Measurements from ENCODE around the gene AIFM2. TPM values are rescaled to one million over a fixed set of nuclear protein-coding genes. Genes with fewer than 3 reads are reported as not detected.
"Not testable (repeated sequence)": the region's sequence is repeated elsewhere in the genome, so short reads cannot be mapped to it uniquely, and the experiment has no call there.

The AIFM2 gene
- total RNA-seq, 1 donor from 2014 or later: 14.7 TPM

DNA sequence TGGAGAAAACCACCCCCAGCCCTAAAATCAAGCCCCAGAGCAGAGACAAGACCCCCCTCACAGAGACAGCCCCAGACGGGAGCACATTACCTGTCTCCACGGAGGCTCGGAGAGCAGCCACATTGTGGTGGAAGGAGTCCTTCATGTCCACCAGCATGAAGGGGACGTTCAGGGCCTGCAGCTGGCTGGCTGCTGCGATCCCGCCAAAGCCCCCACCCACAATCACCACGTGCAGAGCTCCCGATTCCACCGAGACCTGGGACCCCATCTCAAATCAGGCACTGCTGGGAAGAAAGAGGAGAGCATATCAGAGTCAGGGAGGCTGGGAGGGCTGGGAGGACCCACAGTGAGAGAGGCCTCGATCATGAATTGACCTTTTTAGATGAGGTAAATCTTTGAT, 8.8 kb downstream of the AIFM2 start:
- DNase-seq (ENCODE audit: low read depth) (no peak), FAIRE-seq (no peak)
- Histone ChIP-seq H3K36me3 (ENCODE audit: control insufficient read depth, insufficient read depth, low read length) (peaks cover 1% of the 10 kb centered on the region), H3K27me3 (ENCODE audit: control insufficient read depth, insufficient read depth, low read length) (no peaks in the 10 kb centered on the region), H3K4me3 (ENCODE audit: low read depth, low read length) (no peak overlapping the region)
- TF ChIP-seq, protein P1, sequence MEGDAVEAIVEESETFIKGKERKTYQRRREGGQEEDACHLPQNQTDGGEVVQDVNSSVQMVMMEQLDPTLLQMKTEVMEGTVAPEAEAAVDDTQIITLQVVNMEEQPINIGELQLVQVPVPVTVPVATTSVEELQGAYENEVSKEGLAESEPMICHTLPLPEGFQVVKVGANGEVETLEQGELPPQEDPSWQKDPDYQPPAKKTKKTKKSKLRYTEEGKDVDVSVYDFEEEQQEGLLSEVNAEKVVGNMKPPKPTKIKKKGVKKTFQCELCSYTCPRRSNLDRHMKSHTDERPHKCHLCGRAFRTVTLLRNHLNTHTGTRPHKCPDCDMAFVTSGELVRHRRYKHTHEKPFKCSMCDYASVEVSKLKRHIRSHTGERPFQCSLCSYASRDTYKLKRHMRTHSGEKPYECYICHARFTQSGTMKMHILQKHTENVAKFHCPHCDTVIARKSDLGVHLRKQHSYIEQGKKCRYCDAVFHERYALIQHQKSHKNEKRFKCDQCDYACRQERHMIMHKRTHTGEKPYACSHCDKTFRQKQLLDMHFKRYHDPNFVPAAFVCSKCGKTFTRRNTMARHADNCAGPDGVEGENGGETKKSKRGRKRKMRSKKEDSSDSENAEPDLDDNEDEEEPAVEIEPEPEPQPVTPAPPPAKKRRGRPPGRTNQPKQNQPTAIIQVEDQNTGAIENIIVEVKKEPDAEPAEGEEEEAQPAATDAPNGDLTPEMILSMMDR (IDR thresholded peaks at IDR 0.05; ENCODE audit: insufficient read depth, low read length, severe bottlenecking): no peak

DNA sequence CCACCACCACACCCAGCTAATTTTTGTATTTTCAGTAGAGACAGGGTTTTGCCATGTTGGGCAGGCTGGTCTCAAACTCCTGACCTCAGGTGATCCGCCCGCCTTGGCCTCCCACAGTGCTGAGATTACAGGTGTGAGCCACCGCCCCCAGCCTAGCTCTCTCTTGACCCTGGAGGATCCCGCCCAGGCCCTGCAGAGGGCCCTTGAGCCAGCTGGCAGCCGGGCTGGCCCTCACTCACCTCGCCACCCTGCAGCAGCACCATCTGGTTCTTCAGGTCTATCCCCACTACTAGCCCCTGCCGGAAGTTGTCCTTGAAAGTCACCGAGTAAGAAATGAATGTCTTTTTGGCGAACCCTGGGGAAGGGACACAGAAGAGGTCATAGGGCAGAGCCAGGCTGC, 9.5 kb downstream of the AIFM2 start:
- not testable (repeated sequence) for FAIRE-seq; DNase-seq (ENCODE audit: low read depth)

DNA sequence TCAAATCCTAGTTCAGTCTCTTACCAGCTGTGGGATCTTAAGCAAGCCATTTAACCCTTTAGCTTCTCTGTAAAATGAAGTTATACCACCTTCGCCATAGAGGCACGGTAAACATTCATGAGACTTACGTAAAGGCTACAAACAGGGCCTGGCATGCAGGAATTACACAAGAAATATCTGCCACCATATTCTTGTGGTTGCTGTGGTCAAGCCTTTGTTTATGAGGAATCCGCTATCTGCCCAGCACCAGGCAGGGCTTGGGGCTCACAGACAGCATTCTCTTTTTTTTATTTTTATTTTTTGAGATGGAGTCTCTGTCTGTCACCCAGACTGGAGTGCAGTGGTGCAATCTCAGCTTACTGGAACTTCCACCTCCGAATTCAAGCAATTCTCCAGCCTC, 9.9 kb downstream of the AIFM2 start:
- TF ChIP-seq, protein P1 (IDR thresholded peaks at IDR 0.05; ENCODE audit: insufficient read depth, low read length, severe bottlenecking): no peak
- Histone ChIP-seq H3K4me3 (ENCODE audit: low read depth, low read length) (no peak overlapping the region), H3K36me3 (ENCODE audit: control insufficient read depth, insufficient read depth, low read length) (peaks cover 2% of the 10 kb centered on the region), H3K27me3 (ENCODE audit: control insufficient read depth, insufficient read depth, low read length) (no peaks in the 10 kb centered on the region)
- FAIRE-seq (no peak), DNase-seq (ENCODE audit: low read depth) (no peak)

More for the DNA sequence above, 9.5 kb downstream of the AIFM2 start:
- H3K27me3 ChIP-seq (ENCODE audit: control insufficient read depth, insufficient read depth, low read length); H3K36me3 ChIP-seq (ENCODE audit: control insufficient read depth, insufficient read depth, low read length); H3K4me3 ChIP-seq (ENCODE audit: low read depth, low read length): not testable (repeated sequence)

DNA sequence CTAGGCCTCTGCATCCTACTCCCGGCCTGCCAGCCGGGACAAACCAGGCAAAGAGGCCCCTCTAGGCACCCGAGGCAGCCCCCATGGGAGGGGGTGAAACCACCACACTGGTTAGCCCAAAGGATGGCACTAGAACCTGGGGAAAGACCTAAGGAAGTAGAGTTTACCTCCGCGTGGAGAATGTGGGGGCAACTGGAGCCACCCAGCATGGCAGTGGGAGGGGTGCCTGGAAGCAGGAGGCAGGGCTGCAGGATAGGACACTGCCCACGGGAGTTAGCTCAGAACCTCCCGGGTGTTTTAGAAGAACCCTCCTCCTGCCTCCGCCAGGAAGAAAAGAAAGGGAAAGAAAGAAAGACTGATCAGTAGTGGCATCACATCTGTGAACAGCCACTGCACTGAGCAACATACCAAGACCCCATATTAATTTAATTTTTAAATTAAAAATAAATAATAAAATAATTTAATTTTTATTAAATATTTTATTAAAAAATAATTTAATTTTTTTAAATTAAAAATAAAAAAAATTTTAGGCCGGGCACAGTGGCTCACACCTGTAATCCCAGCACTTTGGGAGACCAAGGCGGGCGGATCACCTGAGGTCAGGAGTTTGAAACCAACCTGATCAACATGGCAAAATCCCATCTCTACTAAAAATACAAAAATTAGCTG, 11.2 kb downstream of the AIFM2 start:
- peaks cover 2% of the 10 kb centered on the region for H3K36me3 ChIP-seq (ENCODE audit: control insufficient read depth, insufficient read depth, low read length)
- no peak overlapping the region for H3K4me3 ChIP-seq (ENCODE audit: low read depth, low read length)
- DNase-seq (ENCODE audit: low read depth) (no peak), FAIRE-seq (no peak)
- H3K27me3 ChIP-seq (ENCODE audit: control insufficient read depth, insufficient read depth, low read length): no peaks in the 10 kb centered on the region
- TF ChIP-seq, protein P1 (IDR thresholded peaks at IDR 0.05; ENCODE audit: insufficient read depth, low read length, severe bottlenecking): no peak

DNA sequence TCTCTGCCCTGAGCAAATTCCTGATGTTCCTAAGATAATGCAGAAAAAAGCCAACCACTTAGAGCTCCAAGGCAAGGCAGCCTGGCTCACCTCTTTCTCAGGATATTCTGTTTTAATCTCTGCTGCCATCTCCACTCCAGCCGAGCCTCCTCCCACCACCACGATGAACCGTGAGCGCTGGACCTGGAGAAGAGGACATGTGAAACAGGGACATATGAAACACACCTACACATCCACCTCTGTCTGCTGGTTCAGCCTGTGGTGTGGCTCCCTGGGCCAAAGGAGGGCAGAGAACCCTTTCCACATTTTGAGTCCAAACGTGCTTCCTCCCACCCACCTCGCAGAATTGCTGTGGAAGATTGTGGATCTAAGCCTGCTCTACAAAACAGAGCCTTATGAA, 12.2 kb downstream of the AIFM2 start:
- DNase-seq (ENCODE audit: low read depth): no peak
- no peak for FAIRE-seq
- TF ChIP-seq, protein P1 (IDR thresholded peaks at IDR 0.05; ENCODE audit: insufficient read depth, low read length, severe bottlenecking): no peak
- H3K4me3 ChIP-seq (ENCODE audit: low read depth, low read length): no peak overlapping the region
- peaks cover 2% of the 10 kb centered on the region for H3K36me3 ChIP-seq (ENCODE audit: control insufficient read depth, insufficient read depth, low read length)
- no peaks in the 10 kb centered on the region for H3K27me3 ChIP-seq (ENCODE audit: control insufficient read depth, insufficient read depth, low read length)

DNA sequence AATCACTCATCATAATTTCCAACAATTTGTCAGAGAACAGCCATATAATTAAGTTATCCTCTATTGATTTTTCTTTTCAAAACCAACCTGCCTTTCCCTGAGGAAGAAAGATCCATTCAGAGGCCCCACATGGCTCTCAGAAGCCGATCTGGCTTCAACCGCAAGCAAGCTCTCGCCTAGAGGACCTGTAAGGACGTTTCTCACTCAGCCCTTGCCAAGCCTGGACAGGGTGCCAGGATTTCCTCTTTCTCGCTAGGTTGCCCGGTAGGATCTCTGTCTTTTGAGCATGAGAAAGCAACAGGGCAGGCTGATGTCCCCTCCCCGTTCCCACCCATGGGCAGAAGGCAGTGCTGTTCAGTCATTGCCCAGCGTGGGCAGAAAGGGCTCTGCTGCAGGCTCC, 13.0 kb downstream of the AIFM2 start:
- TF ChIP-seq, protein P1 (IDR thresholded peaks at IDR 0.05; ENCODE audit: insufficient read depth, low read length, severe bottlenecking): no peak
- FAIRE-seq (no peak), DNase-seq (ENCODE audit: low read depth) (no peak)
- no peaks in the 10 kb centered on the region for H3K27me3 ChIP-seq (ENCODE audit: control insufficient read depth, insufficient read depth, low read length)
- H3K4me3 ChIP-seq (ENCODE audit: low read depth, low read length): no peak overlapping the region
- H3K36me3 ChIP-seq (ENCODE audit: control insufficient read depth, insufficient read depth, low read length): peaks cover 7% of the 10 kb centered on the region
